ENCODE results near the gene KBTBD12.

- TF ChIP-seq, protein P1, sequence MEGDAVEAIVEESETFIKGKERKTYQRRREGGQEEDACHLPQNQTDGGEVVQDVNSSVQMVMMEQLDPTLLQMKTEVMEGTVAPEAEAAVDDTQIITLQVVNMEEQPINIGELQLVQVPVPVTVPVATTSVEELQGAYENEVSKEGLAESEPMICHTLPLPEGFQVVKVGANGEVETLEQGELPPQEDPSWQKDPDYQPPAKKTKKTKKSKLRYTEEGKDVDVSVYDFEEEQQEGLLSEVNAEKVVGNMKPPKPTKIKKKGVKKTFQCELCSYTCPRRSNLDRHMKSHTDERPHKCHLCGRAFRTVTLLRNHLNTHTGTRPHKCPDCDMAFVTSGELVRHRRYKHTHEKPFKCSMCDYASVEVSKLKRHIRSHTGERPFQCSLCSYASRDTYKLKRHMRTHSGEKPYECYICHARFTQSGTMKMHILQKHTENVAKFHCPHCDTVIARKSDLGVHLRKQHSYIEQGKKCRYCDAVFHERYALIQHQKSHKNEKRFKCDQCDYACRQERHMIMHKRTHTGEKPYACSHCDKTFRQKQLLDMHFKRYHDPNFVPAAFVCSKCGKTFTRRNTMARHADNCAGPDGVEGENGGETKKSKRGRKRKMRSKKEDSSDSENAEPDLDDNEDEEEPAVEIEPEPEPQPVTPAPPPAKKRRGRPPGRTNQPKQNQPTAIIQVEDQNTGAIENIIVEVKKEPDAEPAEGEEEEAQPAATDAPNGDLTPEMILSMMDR (IDR thresholded peaks at IDR 0.05): no peak
- no peak for TF ChIP-seq EZH2 (IDR thresholded peaks at IDR 0.05)
- no peak for TF ChIP-seq EZH2phosphoT487 (IDR thresholded peaks at IDR 0.05)
These were observed 46.9 kb downstream of the KBTBD12 start for GRCh38 chr3:127961963-127962362.
